ENCODE results near the gene LPP. TPM values are rescaled to one million over a fixed set of nuclear protein-coding genes. Genes with fewer than 3 reads are reported as not detected.

The LPP gene
- total RNA-seq, 1 donor from 2014 or later, result 14.2 TPM

DNA sequence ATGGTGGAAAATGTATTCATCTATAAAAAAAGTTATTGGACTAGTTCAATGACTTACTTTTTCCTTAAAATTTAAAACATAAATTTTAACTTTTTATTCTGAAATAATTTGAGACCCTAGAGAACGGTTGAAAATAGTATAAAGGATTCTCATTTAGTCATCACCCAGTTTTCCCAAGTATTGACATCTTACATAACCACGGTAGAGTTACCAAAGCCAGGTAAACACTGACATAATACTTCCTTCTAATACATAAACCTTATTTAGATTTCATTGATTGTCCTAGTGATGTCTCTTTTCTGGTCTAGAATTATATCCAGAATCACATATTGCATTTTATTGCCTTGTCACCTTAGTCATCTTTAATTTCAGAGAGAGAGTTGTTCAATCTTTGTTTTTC is 319.1 kb downstream of the LPP start:
- Histone ChIP-seq H3K36me3 (ENCODE audit: control insufficient read depth, insufficient read depth, low read length) (no peaks in the 10 kb centered on the region), H3K4me3 (ENCODE audit: low read depth, low read length) (no peak overlapping the region), H3K27me3 (ENCODE audit: control insufficient read depth, insufficient read depth, low read length) (no peaks in the 10 kb centered on the region)
- TF ChIP-seq, protein P1, sequence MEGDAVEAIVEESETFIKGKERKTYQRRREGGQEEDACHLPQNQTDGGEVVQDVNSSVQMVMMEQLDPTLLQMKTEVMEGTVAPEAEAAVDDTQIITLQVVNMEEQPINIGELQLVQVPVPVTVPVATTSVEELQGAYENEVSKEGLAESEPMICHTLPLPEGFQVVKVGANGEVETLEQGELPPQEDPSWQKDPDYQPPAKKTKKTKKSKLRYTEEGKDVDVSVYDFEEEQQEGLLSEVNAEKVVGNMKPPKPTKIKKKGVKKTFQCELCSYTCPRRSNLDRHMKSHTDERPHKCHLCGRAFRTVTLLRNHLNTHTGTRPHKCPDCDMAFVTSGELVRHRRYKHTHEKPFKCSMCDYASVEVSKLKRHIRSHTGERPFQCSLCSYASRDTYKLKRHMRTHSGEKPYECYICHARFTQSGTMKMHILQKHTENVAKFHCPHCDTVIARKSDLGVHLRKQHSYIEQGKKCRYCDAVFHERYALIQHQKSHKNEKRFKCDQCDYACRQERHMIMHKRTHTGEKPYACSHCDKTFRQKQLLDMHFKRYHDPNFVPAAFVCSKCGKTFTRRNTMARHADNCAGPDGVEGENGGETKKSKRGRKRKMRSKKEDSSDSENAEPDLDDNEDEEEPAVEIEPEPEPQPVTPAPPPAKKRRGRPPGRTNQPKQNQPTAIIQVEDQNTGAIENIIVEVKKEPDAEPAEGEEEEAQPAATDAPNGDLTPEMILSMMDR (IDR thresholded peaks at IDR 0.05; ENCODE audit: insufficient read depth, low read length, severe bottlenecking), result no peak
- FAIRE-seq, result no peak
- no peak for DNase-seq (ENCODE audit: low read depth)

DNA sequence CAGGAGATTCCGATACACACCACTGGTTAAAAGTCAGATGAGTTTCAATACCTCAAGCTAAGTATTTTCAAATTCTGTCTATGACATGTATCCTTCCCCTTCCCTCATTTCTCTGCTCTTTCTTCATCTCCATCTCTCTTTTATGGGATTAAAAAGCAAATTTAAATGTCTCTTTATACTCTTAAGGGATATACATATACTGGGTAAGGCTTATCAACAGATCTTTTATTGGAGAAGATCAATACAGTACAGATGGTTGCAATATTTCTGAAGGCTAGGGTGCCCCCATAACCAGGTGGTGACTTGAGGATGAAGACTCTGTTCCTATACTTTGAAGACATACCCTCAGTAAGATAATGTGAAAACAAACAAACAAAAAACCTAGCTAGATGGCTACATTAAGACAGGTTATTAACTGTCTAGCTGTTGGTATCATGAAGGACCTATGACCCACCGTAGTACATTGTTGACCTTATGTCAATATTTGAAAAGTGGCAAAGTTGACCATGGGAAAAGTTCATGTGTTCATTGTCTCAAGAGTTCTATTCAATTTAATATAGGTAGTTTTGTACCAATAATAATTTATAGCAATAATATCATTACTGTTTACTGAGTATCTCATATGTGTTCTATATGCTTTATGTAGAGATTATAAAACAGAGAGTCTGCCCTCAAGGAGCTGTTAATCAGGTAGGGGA is 319.8 kb downstream of the LPP start:
- TF ChIP-seq, protein P1 (IDR thresholded peaks at IDR 0.05; ENCODE audit: insufficient read depth, low read length, severe bottlenecking), result no peak
- no peak overlapping the region for H3K4me3 ChIP-seq (ENCODE audit: low read depth, low read length)
- no peak for FAIRE-seq
- no peaks in the 10 kb centered on the region for H3K27me3 ChIP-seq (ENCODE audit: control insufficient read depth, insufficient read depth, low read length)
- DNase-seq (ENCODE audit: low read depth), result no peak
- H3K36me3 ChIP-seq (ENCODE audit: control insufficient read depth, insufficient read depth, low read length), result no peaks in the 10 kb centered on the region

DNA sequence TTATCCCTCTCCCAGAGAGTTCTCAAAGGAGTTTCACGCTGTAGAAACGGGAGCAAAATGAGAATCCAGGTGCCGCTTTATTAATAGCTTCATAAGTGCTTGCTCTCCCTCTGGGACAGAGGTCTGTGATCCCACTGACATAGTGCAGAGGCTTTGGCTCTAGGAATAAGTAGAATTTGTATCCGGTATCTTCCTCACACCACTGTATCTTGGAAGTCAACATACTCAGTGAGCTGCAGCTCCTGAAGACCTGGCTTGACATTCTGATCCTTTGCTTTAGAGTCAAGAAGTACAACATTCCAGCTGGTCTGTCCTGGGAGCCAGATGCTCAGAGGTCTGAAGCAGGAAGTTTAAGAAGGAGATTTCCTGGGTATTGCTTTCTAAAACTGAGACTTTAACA is 323.0 kb downstream of the LPP start:
- FAIRE-seq (no peak), DNase-seq (ENCODE audit: low read depth) (no peak)
- Histone ChIP-seq H3K4me3 (ENCODE audit: low read depth, low read length) (no peak overlapping the region), H3K27me3 (ENCODE audit: control insufficient read depth, insufficient read depth, low read length) (no peaks in the 10 kb centered on the region), H3K36me3 (ENCODE audit: control insufficient read depth, insufficient read depth, low read length) (no peaks in the 10 kb centered on the region)
- TF ChIP-seq, protein P1 (IDR thresholded peaks at IDR 0.05; ENCODE audit: insufficient read depth, low read length, severe bottlenecking), result no peak

DNA sequence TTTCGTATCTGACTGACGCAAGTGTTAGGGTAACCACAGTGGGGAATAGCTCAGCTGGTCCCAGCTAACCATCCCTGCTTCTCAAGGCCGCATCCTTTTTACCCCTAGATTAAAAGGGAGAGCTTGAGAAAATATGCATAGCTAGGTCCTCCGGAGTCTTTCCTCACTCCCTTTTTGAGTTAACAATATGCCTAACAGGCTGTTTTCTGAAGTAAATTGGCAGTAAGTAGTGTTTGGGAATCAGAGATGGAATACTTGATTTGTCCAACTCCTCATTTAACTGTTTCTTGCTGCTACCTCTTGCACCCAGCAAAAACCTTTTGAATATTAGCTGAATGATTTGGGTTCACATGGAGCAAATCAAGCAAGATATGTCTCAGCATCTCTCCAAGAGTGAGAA is 326.1 kb downstream of the LPP start:
- TF ChIP-seq, protein P1 (IDR thresholded peaks at IDR 0.05; ENCODE audit: insufficient read depth, low read length, severe bottlenecking), result no peak
- H3K36me3 ChIP-seq (ENCODE audit: control insufficient read depth, insufficient read depth, low read length), result no peaks in the 10 kb centered on the region
- no peak for FAIRE-seq
- no peaks in the 10 kb centered on the region for H3K27me3 ChIP-seq (ENCODE audit: control insufficient read depth, insufficient read depth, low read length)
- H3K4me3 ChIP-seq (ENCODE audit: low read depth, low read length), result no peak overlapping the region
- no peak for DNase-seq (ENCODE audit: low read depth)

DNA sequence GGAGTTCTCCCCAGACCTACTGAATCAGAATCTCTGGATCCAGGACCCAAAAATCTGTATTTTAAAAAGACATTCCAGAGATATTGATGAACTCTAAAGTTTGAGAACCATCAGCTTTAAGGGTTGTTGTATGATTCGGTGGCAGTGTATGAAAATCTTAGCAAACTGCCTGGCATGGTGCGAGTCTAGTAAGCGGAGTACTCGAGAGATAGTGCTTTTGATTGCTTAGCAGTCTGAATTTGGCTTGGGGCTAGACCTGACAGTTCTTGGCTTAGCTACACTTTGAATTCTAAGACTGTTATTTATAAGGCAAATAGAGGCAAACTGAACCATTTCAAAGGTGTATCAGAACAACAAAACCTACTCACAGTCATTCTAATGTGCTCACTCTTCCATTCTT is 329.0 kb downstream of the LPP start:
- H3K27me3 ChIP-seq (ENCODE audit: control insufficient read depth, insufficient read depth, low read length), result no peaks in the 10 kb centered on the region
- FAIRE-seq, result no peak
- no peak overlapping the region for H3K4me3 ChIP-seq (ENCODE audit: low read depth, low read length)
- no peak for DNase-seq (ENCODE audit: low read depth)
- H3K36me3 ChIP-seq (ENCODE audit: control insufficient read depth, insufficient read depth, low read length), result no peaks in the 10 kb centered on the region
- TF ChIP-seq, protein P1 (IDR thresholded peaks at IDR 0.05; ENCODE audit: insufficient read depth, low read length, severe bottlenecking), result no peak

DNA sequence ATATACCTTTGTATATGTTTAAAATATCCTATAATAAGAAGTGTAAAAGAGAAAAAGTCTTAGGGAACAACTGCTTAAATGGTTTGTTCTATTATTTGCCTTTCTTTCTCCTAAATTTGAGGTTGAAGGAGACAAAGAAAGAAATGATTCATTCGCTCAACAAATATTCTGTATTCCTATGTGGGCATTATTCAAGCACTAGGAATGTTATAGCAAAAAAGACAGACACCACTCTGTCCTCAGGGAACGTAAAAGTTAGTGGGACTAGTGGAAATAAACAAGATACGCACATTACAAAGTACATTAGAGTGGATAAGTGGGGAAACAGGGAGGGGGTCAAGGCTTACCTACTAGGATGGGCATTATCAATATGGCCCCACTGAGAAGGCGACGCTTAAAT is 332.2 kb downstream of the LPP start:
- no peak overlapping the region for H3K4me3 ChIP-seq (ENCODE audit: low read depth, low read length)
- DNase-seq (ENCODE audit: low read depth), result peak; percentile 71
- TF ChIP-seq, protein P1 (IDR thresholded peaks at IDR 0.05; ENCODE audit: insufficient read depth, low read length, severe bottlenecking), result no peak
- FAIRE-seq, result no peak
- no peaks in the 10 kb centered on the region for H3K36me3 ChIP-seq (ENCODE audit: control insufficient read depth, insufficient read depth, low read length)
- no peaks in the 10 kb centered on the region for H3K27me3 ChIP-seq (ENCODE audit: control insufficient read depth, insufficient read depth, low read length)
